Osteoblast (primary cell): ENCODE measurements around the gene DPF3. TPM values are rescaled to one million over a fixed set of nuclear protein-coding genes. Genes with fewer than 3 reads are reported as not detected.

Experiments
- DNase-seq: peaks from one replicate; pipeline ENCODE4 v3.0.0; 2011; ENCODE audit warnings: low spot score, mixed read lengths; ENCODE audit not compliant: insufficient read length; ENCODE audit errors: missing footprints
- H2AFZ ChIP-seq: 2 replicates; pipeline ENCODE4 v1.6.0; 2011; ENCODE audit warnings: mild to moderate bottlenecking, low read length
- H3K27ac ChIP-seq: 2 replicates; pipeline ENCODE4 v1.5.1; 2011; ENCODE audit warnings: mild to moderate bottlenecking, low read depth, low read length, moderate library complexity
- H3K27me3 ChIP-seq: 2 replicates; pipeline ENCODE4 v1.6.0; 2012; ENCODE audit warnings: mild to moderate bottlenecking, control low read depth, inconsistent platforms, low read length, moderate library complexity; ENCODE audit not compliant: insufficient read depth
- H3K36me3 ChIP-seq: 2 replicates; pipeline ENCODE4 v1.5.1; 2011; ENCODE audit warnings: mild to moderate bottlenecking, low read length, control low read depth, moderate library complexity; ENCODE audit not compliant: insufficient read depth
- H3K4me1 ChIP-seq: 2 replicates; pipeline ENCODE4 v1.5.1; 2011; ENCODE audit warnings: mild to moderate bottlenecking, low read length, control low read depth, moderate library complexity; ENCODE audit not compliant: insufficient read depth
- H3K4me2 ChIP-seq: 2 replicates; pipeline ENCODE4 v1.6.0; 2011; ENCODE audit warnings: mild to moderate bottlenecking, low read length; ENCODE audit not compliant: insufficient read depth
- H3K4me3 ChIP-seq: fragments of 200-600 bp; sonication (generic); 3 replicates; pipeline ENCODE4 v1.5.1; 2012; ENCODE audit warnings: mild to moderate bottlenecking, low read length, inconsistent platforms; ENCODE audit not compliant: insufficient read depth
- H3K79me2 ChIP-seq: 2 replicates; pipeline ENCODE4 v1.6.0; 2012; ENCODE audit warnings: mild to moderate bottlenecking, low read length, control low read depth, inconsistent platforms; ENCODE audit not compliant: insufficient read depth
- H3K9me3 ChIP-seq: 2 replicates; pipeline ENCODE4 v1.5.1; 2011; ENCODE audit warnings: low read depth, low read length, control low read depth
- H4K20me1 ChIP-seq: 2 replicates; pipeline ENCODE4 v1.6.0; 2012; ENCODE audit warnings: mild to moderate bottlenecking, low read length, control low read depth; ENCODE audit not compliant: insufficient read depth
- CTCF ChIP-seq: IDR thresholded peaks from 2 replicates; pipeline ENCODE4 v1.5.1; 2011; ENCODE audit warnings: mild to moderate bottlenecking, low read depth, low read length, moderate library complexity; ENCODE audit errors: extremely low read depth
- total RNA-seq: library from RNA; depleted of rRNA; stranded (reverse); fragments of >200 nt; gene quantifications from 2 replicates; pipeline ENCODE4 v1.2.3, GENCODE V29; 2012

The DPF3 gene
- total RNA-seq, 1 donor, result 1.8 TPM

DNA sequence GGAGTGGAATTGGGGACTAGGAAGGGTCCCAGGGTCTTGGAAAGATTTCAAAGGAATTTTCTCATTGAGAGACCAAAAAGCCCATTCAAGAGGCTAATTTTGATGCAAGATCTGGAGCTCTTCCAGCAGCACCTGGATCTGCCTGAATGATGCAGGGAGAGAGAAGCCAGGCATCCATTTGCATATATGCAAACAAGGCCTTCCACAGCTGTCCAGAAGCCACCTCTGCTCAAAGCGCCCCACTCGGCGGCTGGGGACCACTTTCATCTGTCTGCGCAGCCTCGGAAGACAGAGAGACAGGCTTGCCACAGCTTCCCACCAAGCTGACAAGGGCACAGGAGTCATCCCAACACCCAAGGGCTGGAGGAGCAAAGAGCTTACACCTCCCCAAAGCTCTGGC lies 295.6 kb downstream of the DPF3 start:
- H3K27ac ChIP-seq, result no peak overlapping the region
- H2AFZ ChIP-seq, result no peak overlapping the region
- no peak overlapping the region for H3K4me3 ChIP-seq
- no peaks in the 10 kb centered on the region for H3K36me3 ChIP-seq
- no peaks in the 10 kb centered on the region for H4K20me1 ChIP-seq
- no peaks in the 10 kb centered on the region for H3K9me3 ChIP-seq
- H3K27me3 ChIP-seq, result no peaks in the 10 kb centered on the region
- peaks cover under 1% of the 10 kb centered on the region for H3K4me1 ChIP-seq
- no peak overlapping the region for H3K4me2 ChIP-seq
- no peak for DNase-seq
- TF ChIP-seq CTCF, result no peak
- H3K79me2 ChIP-seq, result no peaks in the 10 kb centered on the region

GRCh38 chr14:72597252-72598233 lies 296.4 kb downstream of the DPF3 start:
- Histone ChIP-seq H3K9me3 (no peaks in the 10 kb centered on the region), H3K27me3 (no peaks in the 10 kb centered on the region), H2AFZ (no peak overlapping the region), H3K27ac (no peak overlapping the region), H4K20me1 (no peaks in the 10 kb centered on the region), H3K4me3 (no peak overlapping the region), H3K4me1 (no peaks in the 10 kb centered on the region), H3K4me2 (no peak overlapping the region), H3K79me2 (no peaks in the 10 kb centered on the region), H3K36me3 (no peaks in the 10 kb centered on the region)
- DNase-seq, result no peak
- TF ChIP-seq CTCF, result no peak

DNA sequence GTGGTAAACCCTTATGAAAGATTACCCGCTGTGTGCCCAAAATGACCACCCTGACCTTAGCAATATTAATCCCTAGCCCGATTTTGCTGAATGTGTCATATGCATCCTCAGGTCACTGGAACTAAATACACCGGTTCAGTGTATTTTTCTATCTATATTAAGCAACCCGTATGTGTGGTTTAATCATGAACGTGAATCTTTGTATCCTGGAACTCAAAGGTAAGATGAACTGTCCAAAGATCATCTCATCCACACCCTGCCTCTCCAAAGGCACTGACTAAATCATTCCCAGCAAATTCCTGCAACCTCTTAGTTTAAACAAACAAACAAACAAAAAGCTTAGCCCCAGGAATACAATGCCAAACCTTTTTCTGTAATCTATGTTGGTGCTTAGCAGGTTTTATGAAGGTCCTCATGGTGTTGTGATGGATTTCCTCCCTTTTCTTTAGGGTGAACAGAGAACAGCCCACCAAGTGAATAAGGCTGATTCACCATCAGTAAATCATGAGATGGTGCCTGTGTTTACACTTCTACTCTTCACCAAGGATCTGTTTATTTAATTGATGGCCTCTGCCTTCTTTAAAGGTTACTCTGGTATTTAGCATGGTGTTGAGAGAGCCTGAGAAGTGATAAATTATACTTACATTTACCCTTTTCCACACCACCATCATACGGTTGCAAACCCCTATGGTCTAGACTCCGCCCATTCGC lies 298.6 kb downstream of the DPF3 start:
- Histone ChIP-seq H3K79me2 (no peaks in the 10 kb centered on the region), H3K27ac (no peak overlapping the region), H3K4me2 (no peak overlapping the region), H3K36me3 (no peaks in the 10 kb centered on the region), H2AFZ (no peak overlapping the region), H4K20me1 (no peaks in the 10 kb centered on the region), H3K27me3 (peaks cover 4% of the 10 kb centered on the region), H3K4me1 (no peaks in the 10 kb centered on the region), H3K9me3 (no peaks in the 10 kb centered on the region), H3K4me3 (no peak overlapping the region)
- no peak for DNase-seq
- no peak for TF ChIP-seq CTCF
